Measurements from ENCODE around the gene CD300LF. TPM values are rescaled to one million over a fixed set of nuclear protein-coding genes. Genes with fewer than 3 reads are reported as not detected.

The CD300LF gene
- total RNA-seq, 4 donors from 2014 or later = 0.13 to 0.27 TPM; not detected in 2

DNA sequence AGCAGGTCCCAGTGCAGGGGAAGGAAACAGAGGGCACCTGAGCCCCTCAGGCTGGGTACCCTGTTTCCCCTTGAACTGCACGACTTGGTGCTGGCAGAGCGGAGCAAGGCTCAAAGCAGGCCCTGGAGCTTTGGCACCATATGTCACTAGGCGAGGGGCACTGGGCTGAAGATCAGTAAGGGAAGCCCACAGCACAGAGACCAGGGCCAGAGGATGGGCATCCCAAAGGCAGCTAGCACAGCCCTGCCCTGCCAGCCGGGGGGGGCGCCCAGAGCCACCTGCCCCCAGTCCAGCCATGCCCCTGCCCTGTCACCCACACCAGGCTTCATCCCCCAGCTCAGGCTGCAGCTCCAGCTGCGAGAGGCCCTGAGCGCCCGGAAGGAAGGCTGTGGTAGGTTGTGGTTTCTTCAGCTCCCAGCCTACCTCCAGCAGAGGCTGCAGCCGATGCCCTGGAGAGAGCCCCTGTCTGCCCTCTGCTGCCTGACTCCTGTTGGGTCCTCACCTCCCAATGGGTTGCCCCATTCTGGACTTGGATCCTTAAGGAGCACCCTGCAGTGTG is 46.6 kb upstream of the CD300LF start:
- DNase-seq (ENCODE audit: low spot score in 2 of 2) = no peak
- no peak overlapping the region for H3K4me3 ChIP-seq (ENCODE audit: low read depth, poor library complexity, severe bottlenecking)

DNA sequence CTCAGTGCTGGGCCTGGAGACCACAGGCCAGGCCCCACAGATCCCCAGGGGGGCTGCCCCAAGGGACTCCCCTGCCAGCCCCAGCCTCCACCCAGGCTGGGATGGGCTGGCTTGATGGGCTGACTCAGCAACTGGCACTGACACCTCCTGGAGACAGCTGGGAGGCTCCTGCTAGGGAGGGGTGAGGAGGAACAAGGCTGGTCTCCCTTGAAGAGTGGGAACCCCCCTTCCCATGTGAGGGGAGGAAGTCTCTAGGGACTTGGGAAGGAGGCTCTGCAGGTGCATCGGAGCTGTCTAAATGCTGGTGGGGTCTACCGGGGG is 46.1 kb upstream of the CD300LF start:
- H3K4me3 ChIP-seq (ENCODE audit: low read depth, poor library complexity, severe bottlenecking) = no peak overlapping the region
- TF ChIP-seq, protein P1, sequence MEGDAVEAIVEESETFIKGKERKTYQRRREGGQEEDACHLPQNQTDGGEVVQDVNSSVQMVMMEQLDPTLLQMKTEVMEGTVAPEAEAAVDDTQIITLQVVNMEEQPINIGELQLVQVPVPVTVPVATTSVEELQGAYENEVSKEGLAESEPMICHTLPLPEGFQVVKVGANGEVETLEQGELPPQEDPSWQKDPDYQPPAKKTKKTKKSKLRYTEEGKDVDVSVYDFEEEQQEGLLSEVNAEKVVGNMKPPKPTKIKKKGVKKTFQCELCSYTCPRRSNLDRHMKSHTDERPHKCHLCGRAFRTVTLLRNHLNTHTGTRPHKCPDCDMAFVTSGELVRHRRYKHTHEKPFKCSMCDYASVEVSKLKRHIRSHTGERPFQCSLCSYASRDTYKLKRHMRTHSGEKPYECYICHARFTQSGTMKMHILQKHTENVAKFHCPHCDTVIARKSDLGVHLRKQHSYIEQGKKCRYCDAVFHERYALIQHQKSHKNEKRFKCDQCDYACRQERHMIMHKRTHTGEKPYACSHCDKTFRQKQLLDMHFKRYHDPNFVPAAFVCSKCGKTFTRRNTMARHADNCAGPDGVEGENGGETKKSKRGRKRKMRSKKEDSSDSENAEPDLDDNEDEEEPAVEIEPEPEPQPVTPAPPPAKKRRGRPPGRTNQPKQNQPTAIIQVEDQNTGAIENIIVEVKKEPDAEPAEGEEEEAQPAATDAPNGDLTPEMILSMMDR (IDR thresholded peaks at IDR 0.05) = no peak
- no peak for TF ChIP-seq POLR2A (IDR thresholded peaks at IDR 0.05)
- WGBS, 2 donors = 25 to 42% methylated on average over 2 of the region's 2 CpGs
- no peak for DNase-seq (ENCODE audit: low spot score in 2 of 2)
- intact Hi-C loops (cut with DNase I; ENCODE audit: low total_unique reads) = no loop called here

More for the DNA sequence above, 46.6 kb upstream of the CD300LF start:
- WGBS, 2 donors = 54 to 58% methylated on average over 7 to 8 of the region's 9 CpGs
- intact Hi-C loops (cut with DNase I; ENCODE audit: low total_unique reads) = no loop called here
- TF ChIP-seq, protein P1 (IDR thresholded peaks at IDR 0.05) = no peak
- no peak for TF ChIP-seq POLR2A (IDR thresholded peaks at IDR 0.05)

DNA sequence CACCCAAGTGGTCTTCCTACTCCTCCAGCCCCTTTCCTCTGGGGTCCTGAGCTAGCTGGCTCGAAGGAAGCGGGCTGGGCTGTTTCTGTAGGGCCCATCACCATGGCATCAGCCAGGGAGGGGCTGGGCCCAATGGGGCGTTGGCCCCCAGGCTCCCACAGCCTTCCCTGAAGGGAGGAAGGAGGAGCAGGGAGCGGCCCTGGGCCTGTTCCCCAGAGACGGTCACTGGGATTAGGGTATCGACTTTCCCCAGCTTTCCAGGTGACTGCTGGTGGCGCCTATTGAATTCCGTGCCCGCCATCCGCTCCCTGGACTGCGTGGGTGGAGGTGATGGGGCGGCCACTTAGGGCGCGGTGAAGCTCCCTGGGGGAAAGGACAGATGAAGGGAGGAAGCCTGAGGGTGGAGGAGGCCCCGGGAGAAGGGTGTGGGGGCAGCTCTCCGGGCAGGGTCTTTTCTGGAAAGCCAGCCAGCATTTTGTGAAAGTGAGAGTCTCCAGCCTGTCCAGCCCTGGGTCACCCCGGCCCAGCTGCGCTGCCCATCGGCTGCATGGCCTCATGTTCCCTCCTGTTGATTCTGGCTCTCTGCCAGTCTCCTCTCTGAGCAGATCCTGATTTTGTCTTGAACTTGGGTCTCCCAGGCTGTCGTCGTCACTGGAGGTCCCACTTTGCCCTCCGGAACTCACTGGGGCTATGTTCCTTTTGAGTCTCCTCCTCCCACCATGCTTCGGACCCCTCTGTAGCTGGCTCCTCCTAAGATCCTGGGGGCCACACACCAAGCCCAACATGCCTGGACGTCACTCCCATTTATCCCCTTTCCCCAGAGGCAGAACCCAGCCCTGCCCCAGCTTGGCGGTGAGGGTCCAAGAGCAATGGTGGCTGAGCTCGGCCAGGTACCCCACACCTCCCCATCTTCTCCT is 45.5 kb upstream of the CD300LF start:
- intact Hi-C loops (cut with DNase I; ENCODE audit: low total_unique reads) = no loop called here
- DNase-seq (ENCODE audit: low spot score in 2 of 2) = no peak
- WGBS, 2 donors = 30 to 36% methylated on average over 26 of the region's 26 CpGs
- no peak overlapping the region for H3K4me3 ChIP-seq (ENCODE audit: low read depth, poor library complexity, severe bottlenecking)
- no peak for TF ChIP-seq POLR2A (IDR thresholded peaks at IDR 0.05)
- TF ChIP-seq, protein P1 (IDR thresholded peaks at IDR 0.05) = no peak

DNA sequence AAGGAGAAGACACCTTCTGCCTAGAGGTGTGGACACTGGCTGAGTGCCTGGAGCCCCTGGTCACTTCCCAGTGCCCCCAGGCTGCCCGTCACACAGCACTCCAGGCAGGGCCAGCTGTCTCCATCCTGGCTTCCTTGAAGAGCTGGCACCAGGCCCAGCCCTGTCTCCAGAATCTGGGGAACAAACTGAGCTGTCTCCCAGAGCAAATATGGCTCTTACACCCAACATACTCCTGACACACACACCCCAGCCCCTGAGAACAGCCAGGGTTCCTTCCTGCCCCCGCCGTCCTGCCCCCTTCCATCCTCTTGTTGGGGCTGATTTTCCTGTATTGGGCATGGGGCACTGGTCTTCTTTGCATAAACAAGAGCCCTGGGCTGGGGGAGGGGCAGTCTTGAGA is 44.8 kb upstream of the CD300LF start:
- intact Hi-C loops (cut with DNase I; ENCODE audit: low total_unique reads) = no loop called here
- 44 to 48% methylated on average over 3 of the region's 3 CpGs for WGBS, 2 donors
- no peak overlapping the region for H3K4me3 ChIP-seq (ENCODE audit: low read depth, poor library complexity, severe bottlenecking)
- no peak for DNase-seq (ENCODE audit: low spot score in 2 of 2)
- TF ChIP-seq POLR2A (IDR thresholded peaks at IDR 0.05) = no peak
- TF ChIP-seq, protein P1 (IDR thresholded peaks at IDR 0.05) = no peak

DNA sequence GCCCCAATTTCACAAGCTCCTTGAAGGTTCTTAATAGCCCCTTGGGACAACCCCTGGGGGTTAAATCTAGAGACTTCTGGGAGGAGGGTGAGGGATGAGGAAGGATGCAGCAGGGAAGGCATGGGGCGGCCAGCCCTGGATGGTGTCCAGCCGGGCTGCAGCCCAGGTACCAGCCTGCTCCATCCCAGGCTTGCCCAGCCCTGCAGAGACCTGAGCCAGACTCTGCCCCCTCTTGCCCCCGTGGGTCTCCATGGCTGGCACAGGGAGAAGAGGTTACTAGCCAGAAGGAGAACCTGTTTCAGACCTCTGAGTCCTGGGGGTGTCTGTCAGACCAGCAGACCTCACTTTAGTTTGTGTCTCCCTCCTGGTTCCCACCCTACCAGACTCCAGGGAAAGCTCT is 44.2 kb upstream of the CD300LF start:
- no peak for DNase-seq (ENCODE audit: low spot score in 2 of 2)
- TF ChIP-seq, protein P1 (IDR thresholded peaks at IDR 0.05) = no peak
- no peak for TF ChIP-seq POLR2A (IDR thresholded peaks at IDR 0.05)
- H3K4me3 ChIP-seq (ENCODE audit: low read depth, poor library complexity, severe bottlenecking) = no peak overlapping the region
- intact Hi-C loops (cut with DNase I; ENCODE audit: low total_unique reads) = no loop called here
- 40 to 47% methylated on average over 3 of the region's 3 CpGs for WGBS, 2 donors
